Mononuclear cell (primary cell): ENCODE data around the gene SDF2L1. TPM values are rescaled to one million over a fixed set of nuclear protein-coding genes. Genes with fewer than 3 reads are reported as not detected.
"Not testable (repeated sequence)": the region's sequence is repeated elsewhere in the genome, so short reads cannot be mapped to it uniquely, and the experiment has no call there.

ENCODE experiments used
- H3K27me3 ChIP-seq: 2 replicates; pipeline ENCODE4 v1.6.0; 2011; ENCODE audit warnings: low read length, control low read depth; ENCODE audit not compliant: insufficient read depth
- H3K4me1 ChIP-seq: 2 replicates; pipeline ENCODE4 v1.5.1; 2011; ENCODE audit warnings: mild to moderate bottlenecking, low read length, control low read depth; ENCODE audit not compliant: insufficient read depth
- H3K4me3 ChIP-seq: 2 replicates; pipeline ENCODE4 v1.5.1; 2011; ENCODE audit warnings: mild to moderate bottlenecking, low read length, moderate library complexity
- H3K9me3 ChIP-seq: 2 replicates; pipeline ENCODE4 v1.5.1; 2011; ENCODE audit warnings: low read depth, mild to moderate bottlenecking, control low read depth, low read length
- total RNA-seq: library from RNA; depleted of rRNA; stranded (reverse); fragments of >200 nt; gene quantifications from one replicate; pipeline ENCODE4 v1.2.3, GENCODE V29; 2012

Gene SDF2L1
- total RNA-seq, 1 donor: 10.0 TPM

- Histone ChIP-seq H3K4me1 (peaks cover 23% of the 10 kb centered on the region), H3K27me3 (no peaks in the 10 kb centered on the region), H3K4me3 (peak overlapping the region; percentile 51), H3K9me3 (no peaks in the 10 kb centered on the region)
Observed at GRCh38 chr22:21657360-21658032, 15.4 kb downstream of the SDF2L1 start.

DNA sequence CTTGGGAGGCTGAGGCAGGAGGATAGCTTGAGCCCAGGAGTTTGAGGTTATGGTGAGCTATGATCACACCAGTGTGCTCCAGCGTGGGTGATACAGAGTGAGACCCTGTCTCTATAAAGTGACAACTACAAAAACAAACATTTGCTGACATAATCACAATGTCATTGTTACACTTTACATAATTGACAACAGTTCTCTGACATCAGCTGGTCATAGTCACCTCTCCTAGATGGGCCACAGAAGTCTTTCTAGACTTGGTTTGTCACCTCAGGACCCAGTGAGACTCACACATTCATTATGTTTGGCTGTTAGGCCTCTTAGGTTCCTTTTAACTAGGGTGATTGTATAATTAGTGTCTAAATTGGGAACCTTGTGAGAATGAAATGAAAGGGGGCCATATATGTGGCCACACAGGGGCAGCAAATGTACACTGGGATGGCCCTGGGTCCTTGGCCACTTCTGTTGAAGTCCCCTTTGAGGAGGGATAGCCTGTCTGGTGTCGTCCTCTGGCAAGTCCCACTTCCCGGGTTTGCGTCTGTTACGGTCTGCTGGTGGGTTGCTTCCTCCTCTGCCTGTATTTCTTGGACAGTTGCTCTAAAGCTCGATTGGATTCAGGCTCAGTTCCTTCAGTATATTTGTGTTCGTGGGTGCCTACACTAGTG lies 17.9 kb downstream of the SDF2L1 start:
- H3K4me3 ChIP-seq: no peak overlapping the region
- peaks cover 20% of the 10 kb centered on the region for H3K4me1 ChIP-seq
- no peaks in the 10 kb centered on the region for H3K27me3 ChIP-seq
- no peaks in the 10 kb centered on the region for H3K9me3 ChIP-seq

DNA sequence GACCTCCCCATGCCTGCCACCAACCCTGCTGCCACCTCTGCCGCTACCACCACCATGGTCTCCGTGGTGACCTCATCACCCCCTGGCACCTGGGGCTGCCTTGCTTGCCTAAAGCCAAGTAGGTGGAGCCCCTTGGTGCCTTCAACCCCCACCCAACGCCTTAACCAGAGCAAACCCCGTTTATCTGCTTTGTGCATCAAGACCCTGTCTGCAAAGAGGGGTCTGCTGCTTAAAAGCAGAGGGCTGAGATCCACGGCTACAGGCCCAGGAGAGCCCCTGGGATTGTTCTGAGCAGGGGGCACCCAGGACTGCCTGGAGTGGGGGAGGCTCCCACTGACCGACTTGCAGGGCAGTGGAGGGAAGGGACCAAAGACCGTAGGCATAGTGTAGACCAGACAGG lies 18.8 kb downstream of the SDF2L1 start:
- H3K4me3 ChIP-seq: no peak overlapping the region
- H3K27me3 ChIP-seq: no peaks in the 10 kb centered on the region

GRCh38 chr22:21661991-21662390 lies 19.9 kb downstream of the SDF2L1 start:
- Histone ChIP-seq H3K4me1 (peaks cover 23% of the 10 kb centered on the region), H3K9me3 (no peaks in the 10 kb centered on the region), H3K4me3 (no peak overlapping the region)

More for the DNA sequence above, 18.8 kb downstream of the SDF2L1 start:
- peaks cover 24% of the 10 kb centered on the region for H3K4me1 ChIP-seq
- H3K9me3 ChIP-seq: no peaks in the 10 kb centered on the region

GRCh38 chr22:21663738-21664137 lies 21.6 kb downstream of the SDF2L1 start:
- Histone ChIP-seq H3K4me3 (no peak overlapping the region), H3K9me3 (no peaks in the 10 kb centered on the region), H3K27me3 (no peaks in the 10 kb centered on the region), H3K4me1 (peaks cover 19% of the 10 kb centered on the region)

More at GRCh38 chr22:21661991-21662390, 19.9 kb downstream of the SDF2L1 start:
- no peaks in the 10 kb centered on the region for H3K27me3 ChIP-seq

- Histone ChIP-seq H3K27me3 (no peaks in the 10 kb centered on the region), H3K9me3 (no peaks in the 10 kb centered on the region), H3K4me3 (peak overlapping the region; percentile 96), H3K4me1 (peaks cover 19% of the 10 kb centered on the region)
Observed at GRCh38 chr22:21665047-21665851, 23.1 kb downstream of the SDF2L1 start.

- peak overlapping the region; percentile 96 for H3K4me3 ChIP-seq
- H3K4me1 ChIP-seq: peaks cover 19% of the 10 kb centered on the region
- H3K9me3 ChIP-seq: no peaks in the 10 kb centered on the region
- H3K27me3 ChIP-seq: no peaks in the 10 kb centered on the region
Observed at GRCh38 chr22:21666786-21667185, 24.7 kb downstream of the SDF2L1 start.

DNA sequence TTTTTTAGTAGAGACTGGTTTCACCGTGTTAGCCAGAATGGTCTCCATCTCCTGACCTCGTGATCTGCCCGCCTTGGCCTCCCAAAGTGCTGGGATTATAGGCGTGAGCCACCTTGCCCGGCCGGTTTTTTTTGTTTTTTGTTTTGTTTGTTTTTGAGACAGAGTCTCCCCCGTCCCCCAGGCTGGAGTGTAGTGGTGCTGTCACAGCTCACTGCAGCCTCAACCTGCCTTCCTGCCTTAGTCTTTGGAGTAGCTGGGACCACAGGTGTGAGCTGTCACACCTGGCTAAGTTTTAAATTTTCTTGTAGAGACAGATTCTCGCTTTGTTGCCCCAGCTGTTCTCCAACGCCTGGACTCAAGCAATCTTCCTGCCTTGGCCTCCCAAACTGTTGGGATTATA lies 26.9 kb downstream of the SDF2L1 start:
- Histone ChIP-seq H3K9me3 (no peaks in the 10 kb centered on the region), H3K4me1 (peaks cover 19% of the 10 kb centered on the region), H3K4me3 (no peak overlapping the region), H3K27me3 (no peaks in the 10 kb centered on the region)

- Histone ChIP-seq H3K9me3 (no peaks in the 10 kb centered on the region), H3K27me3 (no peaks in the 10 kb centered on the region), H3K4me1 (peaks cover 7% of the 10 kb centered on the region), H3K4me3 (no peak overlapping the region)
Observed at GRCh38 chr22:21672107-21672629, 30.1 kb downstream of the SDF2L1 start.

DNA sequence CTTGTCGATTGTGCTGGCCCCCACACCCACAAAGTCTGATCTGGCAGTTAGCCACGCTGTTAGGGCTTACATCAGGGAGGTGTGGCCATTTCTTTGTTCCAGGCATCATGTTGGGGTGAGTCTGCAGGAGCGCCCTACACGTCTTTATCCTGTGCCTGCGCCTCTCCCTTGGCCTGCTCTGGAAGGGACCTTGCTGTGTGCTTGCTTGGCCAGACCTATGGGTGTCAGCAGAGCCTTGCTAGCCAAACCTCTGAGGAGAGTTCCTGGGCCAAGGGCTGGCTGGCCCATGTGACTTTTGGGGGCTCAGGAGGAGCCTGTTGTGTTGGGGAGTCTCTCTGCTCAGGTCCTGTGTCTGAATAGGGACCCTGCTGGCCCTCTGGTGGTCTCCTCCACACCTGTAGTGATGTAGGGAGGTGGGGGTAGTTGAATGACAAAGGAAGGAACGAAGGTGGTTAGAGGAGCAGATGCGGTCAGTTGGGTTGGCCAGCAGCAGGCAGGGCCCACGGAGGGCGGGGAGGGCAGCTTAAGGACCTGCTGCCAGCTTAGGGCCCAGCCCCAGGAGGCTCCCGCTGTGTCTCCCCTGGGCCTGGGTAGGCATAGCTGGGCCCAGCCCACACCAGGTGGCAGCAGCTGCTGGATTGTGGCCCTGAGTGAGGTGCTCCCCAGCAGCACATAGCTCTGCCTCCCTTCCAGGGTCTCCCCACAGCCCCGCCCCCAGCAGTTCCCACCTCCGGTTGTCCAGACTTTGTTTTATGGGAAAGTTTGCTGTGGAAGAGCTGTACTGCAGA lies 31.6 kb downstream of the SDF2L1 start:
- H3K27me3 ChIP-seq: no peaks in the 10 kb centered on the region
- no peaks in the 10 kb centered on the region for H3K4me1 ChIP-seq
- no peaks in the 10 kb centered on the region for H3K9me3 ChIP-seq
- no peak overlapping the region for H3K4me3 ChIP-seq

DNA sequence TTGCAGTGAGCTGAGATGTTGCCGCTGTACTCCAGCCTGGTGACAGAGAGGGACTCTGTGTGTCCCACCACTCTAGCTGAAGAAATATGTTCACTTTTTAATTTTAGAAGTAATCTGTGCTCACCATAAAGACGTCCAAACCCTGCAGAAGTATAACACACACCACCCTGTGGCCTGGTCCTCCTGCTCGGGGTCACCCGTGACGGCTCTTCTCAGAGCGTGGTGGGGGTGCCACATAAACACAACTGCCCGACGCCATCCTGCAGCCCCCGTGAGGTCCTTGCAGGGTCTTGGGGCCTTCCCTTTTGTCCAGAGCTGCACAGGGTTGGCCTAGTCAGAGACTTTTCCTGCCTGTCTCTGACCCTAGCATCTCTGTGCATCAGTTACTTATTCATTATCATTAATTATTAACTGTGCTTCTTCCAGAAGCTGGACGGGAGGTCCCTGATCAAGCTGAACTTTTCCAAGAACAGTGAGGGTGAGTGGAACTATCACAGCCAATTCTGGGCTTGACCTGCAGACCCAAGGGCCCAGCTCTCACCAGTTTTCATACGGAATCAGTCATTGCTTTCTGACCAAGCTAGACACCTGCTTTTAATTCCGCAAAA lies 32.6 kb downstream of the SDF2L1 start:
- Histone ChIP-seq H3K9me3 (no peaks in the 10 kb centered on the region), H3K4me3 (no peak overlapping the region), H3K4me1 (no peaks in the 10 kb centered on the region), H3K27me3 (no peaks in the 10 kb centered on the region)

DNA sequence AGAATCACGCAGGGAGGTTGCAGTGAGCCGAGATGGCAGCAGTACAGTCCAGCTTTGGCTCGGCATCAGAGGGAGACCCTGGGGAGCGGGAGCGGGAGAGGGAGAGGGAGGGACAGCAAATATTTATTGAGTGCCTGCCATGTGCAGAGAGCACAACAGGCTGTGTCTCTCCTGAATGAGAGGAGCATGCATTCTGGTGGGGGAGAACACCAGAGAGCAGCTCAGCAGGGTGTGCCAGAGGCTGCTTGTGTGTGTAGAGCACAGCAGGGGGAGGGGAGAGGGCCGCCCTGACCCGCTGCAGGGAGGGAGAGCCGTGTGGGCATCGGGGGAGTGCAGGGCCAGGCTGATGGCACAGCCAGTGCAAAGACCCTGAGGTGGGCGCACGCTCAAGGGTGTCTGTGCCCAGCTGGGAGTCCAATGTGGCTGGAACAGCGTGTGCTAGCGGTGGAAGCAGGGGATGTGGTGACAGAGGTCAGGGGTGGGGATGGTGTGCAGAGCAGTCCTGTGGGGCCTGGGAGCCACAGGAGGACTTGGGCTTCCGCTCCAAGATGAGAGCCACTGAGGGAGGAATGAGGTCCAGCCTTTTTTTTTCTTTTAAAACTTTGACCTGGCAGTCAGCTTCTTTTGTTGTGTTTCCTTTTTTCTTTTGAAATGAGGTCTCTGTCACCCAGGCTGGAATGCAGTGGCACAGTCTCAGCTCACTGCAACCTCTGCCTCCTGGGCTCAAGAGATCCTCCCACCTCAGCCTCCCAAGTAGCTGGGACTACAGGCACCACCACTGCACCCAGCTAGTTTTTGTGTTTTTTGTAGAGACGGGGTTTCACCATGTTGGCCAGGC lies 35.7 kb downstream of the SDF2L1 start:
- no peaks in the 10 kb centered on the region for H3K4me1 ChIP-seq
- H3K27me3 ChIP-seq: no peaks in the 10 kb centered on the region
- no peaks in the 10 kb centered on the region for H3K9me3 ChIP-seq
- no peak overlapping the region for H3K4me3 ChIP-seq

DNA sequence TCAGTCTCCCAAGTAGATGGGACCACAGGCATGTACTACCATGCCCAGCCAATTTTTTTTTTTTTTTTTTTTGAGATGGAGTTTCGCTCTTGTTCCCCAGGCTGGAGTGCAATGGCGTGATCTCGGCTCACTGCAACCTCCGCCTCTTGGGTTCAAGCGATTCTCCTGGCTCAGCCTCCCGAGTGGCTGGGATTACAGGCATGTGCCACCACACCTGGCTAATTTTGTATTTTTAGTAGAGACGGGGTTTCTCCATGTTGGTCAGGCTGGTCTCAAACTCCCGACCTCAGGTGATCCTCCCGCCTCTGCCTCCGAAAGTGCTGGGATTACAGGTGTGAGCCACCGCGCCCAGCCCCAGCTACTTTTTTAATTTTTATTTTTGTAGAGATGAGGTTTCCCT lies 36.7 kb downstream of the SDF2L1 start:
- H3K9me3 ChIP-seq, H3K4me3 ChIP-seq, H3K4me1 ChIP-seq, H3K27me3 ChIP-seq: not testable (repeated sequence)
